ENCODE measurements around the gene SLC6A4. TPM values are rescaled to one million over a fixed set of nuclear protein-coding genes. Genes with fewer than 3 reads are reported as not detected.

The SLC6A4 gene
- total RNA-seq, 1 experiment from 2014 or later: 0.02 TPM

DNA sequence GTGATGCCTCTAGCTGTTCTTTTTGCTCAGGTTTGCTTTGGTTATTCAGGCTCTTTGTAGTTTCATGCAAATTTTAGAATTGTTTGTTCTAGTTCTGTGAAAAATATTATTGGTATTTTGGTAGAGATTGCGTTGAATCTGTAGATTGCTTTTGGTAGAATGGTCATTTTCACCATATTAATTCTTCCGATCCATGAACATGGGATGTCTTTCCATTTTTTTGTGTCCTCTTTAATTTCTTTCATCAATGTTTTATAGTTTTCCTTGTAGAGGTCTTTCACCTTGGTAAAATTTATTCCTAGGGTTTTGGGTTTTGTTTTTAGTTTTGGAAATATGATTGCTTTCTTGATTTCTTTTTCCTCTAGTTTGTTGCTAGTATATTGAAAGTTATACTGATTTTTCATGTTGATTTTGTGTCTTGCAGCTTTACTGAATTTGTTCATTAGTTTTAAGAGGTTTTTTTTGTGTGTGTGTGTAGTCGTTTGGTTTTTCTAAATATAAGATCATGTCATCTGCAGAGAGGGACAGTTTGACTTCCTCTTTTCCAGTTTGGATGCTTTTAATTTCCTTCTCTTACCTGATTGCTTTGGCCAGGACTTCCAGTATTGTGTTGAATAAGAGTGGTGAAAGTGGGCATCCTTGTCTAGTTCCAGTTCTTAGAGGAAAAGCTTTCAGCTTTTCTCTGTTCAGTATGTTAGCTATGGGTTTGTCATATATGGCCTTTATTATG lies 76.4 kb downstream of the SLC6A4 start:
- no peak overlapping the region for H2BK20ac ChIP-seq (ENCODE audit: low read depth, low read length, poor library complexity, severe bottlenecking)

More for the DNA sequence above, 76.4 kb downstream of the SLC6A4 start:
- Histone ChIP-seq H3K4me1 (ENCODE audit: insufficient read depth, low read length) (no peaks in the 10 kb centered on the region), H3K4ac (ENCODE audit: low read depth, low read length) (no peak overlapping the region), H3K9ac (ENCODE audit: extremely low read depth, insufficient read length, low read length) (no peak overlapping the region), H3K56ac (ENCODE audit: insufficient read length, low read depth, low read length) (no peak overlapping the region), H4K91ac (ENCODE audit: insufficient read length, low read depth, low read length) (no peak overlapping the region), H3K79me2 (ENCODE audit: insufficient read depth, low read length) (no peaks in the 10 kb centered on the region; the same call in 1 of the 2 replicates), H3K79me1 (ENCODE audit: insufficient read depth, low read depth, low read length, poor library complexity, severe bottlenecking) (no peaks in the 10 kb centered on the region), H2BK12ac (ENCODE audit: insufficient read length, low read depth, low read length) (no peak overlapping the region), H4K8ac (replicated peaks; ENCODE audit: insufficient read length, low read depth, low read length) (no peak overlapping the region), H3T11ph (ENCODE audit: low read length) (no peak overlapping the region), H3K14ac (ENCODE audit: insufficient read depth, low read length) (no peak overlapping the region), H2BK5ac (ENCODE audit: insufficient read length, low read length) (no peak overlapping the region), H3K18ac (ENCODE audit: insufficient read length, low read depth, low read length) (no peak overlapping the region), H3K27ac (ENCODE audit: insufficient read length, low read depth, low read length) (no peak overlapping the region), H4K20me1 (ENCODE audit: control insufficient read depth, insufficient read depth, insufficient read length) (no peaks in the 10 kb centered on the region), H3K9me3 (ENCODE audit: control insufficient read depth, low read depth, low read length) (no peaks in the 10 kb centered on the region), H2BK120ac (ENCODE audit: low read depth, low read length, poor library complexity, severe bottlenecking) (no peak overlapping the region), H4K5ac (ENCODE audit: insufficient read length, low read depth, low read length) (no peak overlapping the region), H3K23me2 (ENCODE audit: insufficient read length, low read depth, low read length, poor library complexity, severe bottlenecking) (no peaks in the 10 kb centered on the region), H3K23ac (ENCODE audit: insufficient read length, low read depth, low read length) (no peak overlapping the region), H2BK15ac (ENCODE audit: low read depth, low read length) (no peak overlapping the region), H3K4me2 (ENCODE audit: insufficient read depth, insufficient read length, low read length) (no peak overlapping the region), H3K27me3 (ENCODE audit: insufficient read depth, low read length) (no peaks in the 10 kb centered on the region), H2AK5ac (ENCODE audit: insufficient read length, low read length) (no peak overlapping the region), H2AFZ (ENCODE audit: low read length) (no peak overlapping the region)
- no peaks in the 10 kb centered on the region for H3K27me3 Mint-ChIP-seq (ENCODE audit: low read depth)
- TF ChIP-seq, protein P1, sequence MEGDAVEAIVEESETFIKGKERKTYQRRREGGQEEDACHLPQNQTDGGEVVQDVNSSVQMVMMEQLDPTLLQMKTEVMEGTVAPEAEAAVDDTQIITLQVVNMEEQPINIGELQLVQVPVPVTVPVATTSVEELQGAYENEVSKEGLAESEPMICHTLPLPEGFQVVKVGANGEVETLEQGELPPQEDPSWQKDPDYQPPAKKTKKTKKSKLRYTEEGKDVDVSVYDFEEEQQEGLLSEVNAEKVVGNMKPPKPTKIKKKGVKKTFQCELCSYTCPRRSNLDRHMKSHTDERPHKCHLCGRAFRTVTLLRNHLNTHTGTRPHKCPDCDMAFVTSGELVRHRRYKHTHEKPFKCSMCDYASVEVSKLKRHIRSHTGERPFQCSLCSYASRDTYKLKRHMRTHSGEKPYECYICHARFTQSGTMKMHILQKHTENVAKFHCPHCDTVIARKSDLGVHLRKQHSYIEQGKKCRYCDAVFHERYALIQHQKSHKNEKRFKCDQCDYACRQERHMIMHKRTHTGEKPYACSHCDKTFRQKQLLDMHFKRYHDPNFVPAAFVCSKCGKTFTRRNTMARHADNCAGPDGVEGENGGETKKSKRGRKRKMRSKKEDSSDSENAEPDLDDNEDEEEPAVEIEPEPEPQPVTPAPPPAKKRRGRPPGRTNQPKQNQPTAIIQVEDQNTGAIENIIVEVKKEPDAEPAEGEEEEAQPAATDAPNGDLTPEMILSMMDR (conservative IDR thresholded peaks at IDR 0.05): no peak
- no peak overlapping the region for H3K27ac Mint-ChIP-seq
- no CpG with 5 or more reads among the region's 3 CpGs for WGBS (ENCODE audit: extremely low coverage, insufficient read length, low lambda C conversion rate)
- no peak for DNase-seq
- H3K4me3 Mint-ChIP-seq: no peak overlapping the region
- H3K36me3 Mint-ChIP-seq (ENCODE audit: insufficient read depth in 1 of 3, low read depth in 3 of 3): peaks cover 38 to 44% (median 43%) of the 10 kb centered on the region in 3 experiments
- peaks cover 10 to 12% of the 10 kb centered on the region in 2 experiments for H3K9me3 Mint-ChIP-seq
- H3K4me1 Mint-ChIP-seq: 0 out of 4 replicates have a peak, but pooled peaks cover 0 to 3% of the 10 kb centered on the region in 2 experiments

All from H9 (cell line).